RCC 7860 (cell line): ENCODE measurements around the gene ZAP70.

Source experiments
- DNase-seq: peaks from one replicate; pipeline ENCODE4 v3.0.0-alpha.2; 2015; ENCODE audit warnings: low spot score
- FAIRE-seq: peaks from 2 replicates; lab custom pipeline; 2012; peaks lifted over from hg19 to GRCh38; lab: Jason Lieb, UNC

ZAP70 gene

GRCh38 chr2:97715951-97716694 lies 2.7 kb downstream of the ZAP70 start:
- FAIRE-seq, result no peak
- DNase-seq, result no peak

DNA sequence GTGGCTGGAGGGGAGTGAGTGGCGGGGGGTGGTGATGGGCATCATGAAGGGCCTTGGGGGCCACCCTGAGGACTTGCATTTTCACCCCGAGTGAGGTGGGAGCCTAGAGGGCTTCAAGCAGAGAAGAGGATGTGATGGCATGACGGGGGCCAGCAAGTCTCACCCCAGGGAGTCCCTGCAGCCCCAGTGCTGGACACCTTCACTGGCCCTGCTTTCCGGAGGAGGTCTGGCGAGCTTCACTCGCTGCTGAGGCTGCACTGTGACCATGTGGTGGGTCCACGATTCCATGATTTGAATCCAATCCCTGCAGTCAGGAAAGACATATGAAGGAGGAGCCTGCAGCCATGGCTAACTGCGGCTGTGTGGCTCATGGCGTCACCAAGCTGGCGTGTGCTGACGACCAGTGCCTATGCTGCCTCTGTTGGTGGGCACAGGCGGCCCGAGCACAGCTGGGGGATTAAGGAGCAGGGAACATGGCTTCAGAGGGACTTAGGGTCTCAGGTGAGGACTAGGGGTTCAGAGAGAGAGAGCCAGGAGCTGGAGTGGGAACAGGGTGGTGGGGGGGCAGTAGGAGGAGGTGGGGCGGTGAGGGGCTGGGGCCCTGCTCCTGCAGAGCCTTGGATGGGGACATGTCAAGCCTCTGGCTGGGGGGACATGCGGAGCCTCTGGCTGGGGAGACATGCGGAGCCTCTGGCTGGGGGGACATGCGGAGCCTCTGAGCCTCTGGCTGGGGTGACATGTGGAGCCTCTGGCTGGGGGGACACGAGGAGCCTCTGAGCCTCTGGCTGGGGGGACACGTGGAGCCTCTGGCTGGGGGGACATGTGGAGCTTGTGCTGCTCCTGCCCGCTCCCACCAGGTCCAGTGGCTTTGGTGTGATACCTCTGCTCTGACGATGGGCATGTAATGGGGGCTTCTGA lies 3.6 kb downstream of the ZAP70 start:
- FAIRE-seq, result no peak
- no peak for DNase-seq

DNA sequence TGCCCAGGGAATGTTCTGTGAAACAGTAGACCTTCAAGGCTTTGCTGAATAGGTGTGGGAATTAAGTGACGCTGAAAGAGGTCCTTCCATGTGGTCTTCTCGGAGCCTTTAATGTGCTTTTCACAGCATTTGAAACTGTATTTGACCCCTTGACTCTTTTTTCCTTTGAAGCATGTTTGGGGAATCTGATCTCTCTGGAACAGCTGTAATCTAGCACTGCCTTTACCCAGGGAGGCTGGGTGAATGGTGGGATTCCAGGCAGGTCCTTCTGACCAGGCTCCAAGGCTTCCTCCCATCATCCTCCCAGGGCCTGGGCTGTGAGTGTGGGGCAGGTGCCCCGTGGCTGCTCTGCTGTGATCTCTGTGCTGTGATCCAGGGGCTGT lies 4.2 kb downstream of the ZAP70 start:
- no peak for FAIRE-seq

GRCh38 chr2:97718051-97718882 lies 4.9 kb downstream of the ZAP70 start:
- DNase-seq (no peak), FAIRE-seq (no peak)

More for the DNA sequence above, 4.2 kb downstream of the ZAP70 start:
- no peak for DNase-seq

GRCh38 chr2:97718942-97719341 lies 5.6 kb downstream of the ZAP70 start:
- FAIRE-seq (no peak), DNase-seq (no peak)

DNA sequence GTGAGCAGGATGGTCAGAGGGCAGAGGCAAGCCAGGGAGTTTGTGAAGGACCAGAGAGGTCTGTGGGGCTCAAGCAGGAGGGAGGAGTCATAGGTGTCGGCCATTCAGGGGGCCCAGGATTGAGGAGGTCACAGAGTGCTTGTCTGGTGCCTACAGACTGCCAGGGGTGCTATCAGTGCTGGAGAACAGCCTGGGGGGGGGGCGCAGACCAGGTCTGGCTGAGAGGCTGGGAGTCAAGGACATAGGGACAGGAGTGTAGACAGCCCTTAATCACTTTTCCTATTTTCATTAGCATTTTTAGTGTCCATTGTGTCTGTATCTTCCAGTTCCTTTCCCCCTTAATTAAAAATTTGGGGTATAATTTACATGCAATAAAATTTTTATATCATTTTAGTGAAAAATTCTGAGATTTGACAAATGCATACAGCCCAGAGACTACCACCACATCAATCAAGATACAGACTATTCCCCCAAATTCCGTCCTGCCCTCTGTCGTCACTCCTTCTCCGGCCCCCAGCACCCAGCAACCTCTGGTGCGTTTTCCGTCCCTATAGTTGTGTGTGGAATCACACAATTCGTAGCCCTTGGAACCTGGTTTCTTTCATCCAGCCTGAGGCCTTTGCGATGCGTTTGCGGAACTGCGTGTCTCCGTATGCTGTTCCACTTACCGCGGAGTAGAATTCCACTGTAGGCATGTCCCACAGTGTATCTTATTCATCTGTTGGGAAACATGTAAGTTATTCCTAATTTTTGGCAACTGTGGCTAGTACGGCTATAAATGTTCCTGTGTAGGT lies 6.2 kb downstream of the ZAP70 start:
- FAIRE-seq (no peak), DNase-seq (no peak)

DNA sequence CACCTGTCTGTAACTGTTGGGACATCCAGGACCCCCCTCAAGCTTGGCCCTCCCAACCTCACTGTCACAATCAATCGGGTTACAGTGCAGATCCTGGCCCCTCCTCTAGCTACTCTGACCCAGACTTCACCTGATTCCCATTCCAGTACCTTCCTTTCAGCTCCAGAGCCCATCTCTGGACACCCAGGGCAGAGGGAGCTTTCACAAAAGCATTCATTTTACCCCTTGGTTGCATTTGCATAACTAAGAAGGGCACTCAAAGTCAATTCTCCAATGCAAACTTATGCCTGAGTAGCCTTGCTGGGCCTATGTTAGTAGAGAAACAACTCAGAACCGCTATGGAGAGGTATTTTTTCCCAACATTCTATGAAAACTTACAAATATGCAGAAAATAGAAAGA lies 7.4 kb downstream of the ZAP70 start:
- FAIRE-seq (no peak), DNase-seq (no peak)

DNA sequence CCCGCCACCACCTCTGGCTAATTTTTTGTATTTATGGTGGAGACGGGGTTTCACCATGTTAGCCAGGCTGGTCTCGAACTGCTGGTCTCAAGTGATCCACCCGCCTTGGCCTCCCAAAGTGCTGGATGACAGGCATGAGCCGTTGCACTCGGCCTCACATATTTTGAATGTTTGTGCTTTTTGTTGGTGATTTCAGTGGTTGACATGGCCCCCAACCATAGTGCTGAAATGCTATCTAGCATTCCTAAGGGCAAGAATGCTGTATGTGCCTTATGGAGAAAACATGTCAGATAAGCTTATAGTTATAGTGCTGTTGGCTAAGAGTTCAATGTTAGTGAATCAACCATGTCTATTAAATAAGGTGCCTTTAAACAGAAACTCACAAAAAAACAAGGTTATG lies 8.9 kb downstream of the ZAP70 start:
- DNase-seq (no peak), FAIRE-seq (no peak)

- DNase-seq, result no peak
- no peak for FAIRE-seq
These were observed 10.0 kb downstream of the ZAP70 start for GRCh38 chr2:97723156-97724072.

- no peak for DNase-seq
- FAIRE-seq, result no peak
These were observed 10.7 kb downstream of the ZAP70 start for GRCh38 chr2:97724073-97724410.

DNA sequence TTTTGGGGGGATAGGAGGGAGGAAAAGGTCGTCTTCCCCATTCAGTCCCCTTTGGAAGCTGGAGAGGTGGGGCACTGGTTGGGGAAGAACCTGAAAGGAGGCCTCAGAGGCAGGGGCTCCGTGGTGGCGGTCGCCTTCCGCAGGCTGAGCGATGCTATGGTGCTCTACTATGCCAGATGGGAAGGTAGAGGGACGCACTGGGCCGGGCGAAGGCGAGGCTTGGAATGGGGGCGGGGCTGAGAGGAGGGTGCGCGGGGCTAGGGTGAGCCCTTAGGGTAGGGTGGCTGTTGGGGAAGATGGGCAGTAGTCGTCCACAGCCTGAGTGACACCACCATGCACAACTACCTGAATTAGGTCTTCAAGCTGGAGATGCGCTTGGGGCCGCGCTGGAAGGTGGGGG lies 11.1 kb downstream of the ZAP70 start:
- FAIRE-seq (no peak), DNase-seq (no peak)

GRCh38 chr2:97724946-97725688 lies 11.7 kb downstream of the ZAP70 start:
- FAIRE-seq (no peak), DNase-seq (no peak)

DNA sequence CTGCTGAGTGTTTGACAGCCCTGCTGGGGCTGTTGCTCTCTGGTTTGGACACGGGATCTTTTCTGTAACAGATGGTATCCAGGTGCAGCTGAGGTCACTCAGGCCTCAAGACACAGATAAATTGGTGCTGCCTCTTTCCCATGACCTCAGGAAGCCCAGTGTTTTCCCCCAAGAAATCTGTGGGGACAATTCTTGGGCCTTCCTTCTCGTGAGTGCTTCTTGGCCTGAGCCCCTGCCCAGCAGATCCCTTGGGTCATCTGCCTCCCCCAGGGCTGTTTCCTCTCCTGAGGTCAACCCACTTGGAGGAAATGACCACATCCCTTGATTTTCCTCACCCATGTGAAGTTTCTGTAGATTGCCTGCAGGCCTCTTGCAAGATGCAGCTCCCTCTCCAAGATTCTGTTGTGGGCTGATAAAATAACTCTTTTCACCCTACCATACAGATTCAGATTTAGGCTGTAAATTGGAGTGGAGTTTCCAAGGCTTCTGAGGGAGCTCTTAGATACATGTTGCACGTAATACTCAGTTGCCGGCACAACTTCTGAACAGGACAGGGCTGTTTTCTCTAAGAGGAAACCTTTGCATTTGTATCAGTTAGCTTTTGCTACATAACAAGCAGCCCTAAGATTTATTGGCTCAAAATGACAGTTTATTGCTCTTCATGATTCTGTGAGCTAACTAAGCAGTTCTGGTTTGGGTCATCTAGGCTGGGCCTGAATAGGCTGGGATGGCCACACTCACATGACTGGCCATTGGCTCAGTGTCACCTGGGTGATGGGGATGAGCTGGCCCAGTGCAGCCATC lies 13.1 kb downstream of the ZAP70 start:
- DNase-seq (no peak), FAIRE-seq (no peak)

DNA sequence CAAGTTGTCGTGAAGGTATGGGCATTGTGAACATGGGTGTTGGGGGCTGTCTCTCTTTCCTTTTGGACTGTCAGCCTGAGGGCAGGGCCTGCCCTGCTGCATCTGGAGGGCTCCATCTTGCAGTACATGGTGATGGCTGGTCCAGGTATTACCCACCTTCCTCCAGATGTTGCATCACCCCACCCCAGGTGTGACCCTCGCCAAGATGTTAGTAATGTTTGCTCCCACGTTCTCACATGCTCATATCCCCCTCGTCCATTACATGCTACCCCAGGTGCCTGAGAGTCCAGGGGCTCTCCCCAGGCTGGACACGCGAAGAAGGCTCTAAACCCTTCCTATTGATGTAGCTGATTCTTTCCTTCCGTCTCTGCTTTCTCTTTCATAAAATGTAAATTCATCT lies 13.9 kb downstream of the ZAP70 start:
- DNase-seq (no peak), FAIRE-seq (no peak)

- FAIRE-seq, result no peak
- DNase-seq, result no peak
These were observed 14.8 kb downstream of the ZAP70 start for GRCh38 chr2:97728091-97728731.

- FAIRE-seq (no peak), DNase-seq (peak; percentile 46)
These were observed 16.9 kb downstream of the ZAP70 start for GRCh38 chr2:97730245-97730644.

DNA sequence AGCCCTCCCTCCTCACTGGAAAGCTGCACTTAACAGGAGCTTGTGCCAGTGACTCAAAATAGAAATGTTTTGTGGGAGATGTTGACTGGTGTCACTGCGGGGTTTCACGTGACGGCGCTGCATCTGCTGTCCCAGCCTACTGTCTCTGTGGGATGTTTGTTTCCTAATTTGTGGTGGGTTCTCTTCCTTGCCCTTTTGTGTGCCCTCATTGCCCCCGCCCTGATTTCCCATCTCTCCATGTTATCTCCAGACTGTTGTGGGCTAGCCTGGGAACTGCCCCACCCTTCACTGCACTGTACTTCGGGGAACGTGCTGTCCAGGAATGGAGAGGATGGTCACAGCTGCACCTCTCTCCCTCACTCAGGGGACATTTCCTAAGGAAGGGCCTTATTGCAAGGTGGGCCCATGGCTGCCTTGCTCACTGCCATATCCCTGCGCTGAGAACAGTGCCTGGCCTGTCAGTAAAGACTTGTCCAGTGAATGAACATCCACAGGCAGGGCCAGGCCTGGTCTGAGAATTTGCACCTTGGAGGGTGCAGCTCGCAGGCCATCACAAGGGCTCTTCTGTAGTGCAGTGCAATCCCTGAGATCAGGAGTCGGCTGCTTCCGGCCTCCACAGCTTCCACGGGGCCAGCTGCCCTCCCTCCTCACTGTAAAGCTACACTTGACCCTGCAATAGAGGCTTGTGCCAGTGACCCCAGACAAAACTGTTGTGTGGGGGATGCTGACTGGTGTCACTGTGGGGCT lies 18.1 kb downstream of the ZAP70 start:
- no peak for DNase-seq
- FAIRE-seq, result no peak
